Measurements from ENCODE around the gene PTPRM. TPM values are rescaled to one million over a fixed set of nuclear protein-coding genes. Genes with fewer than 3 reads are reported as not detected.
A peak's percentile ranks its signal among the peaks of the same experiment; 100 is the strongest.

Gene PTPRM
- total and polyA plus RNA-seq, 4 donors: 118 to 160 (median 122) TPM

DNA sequence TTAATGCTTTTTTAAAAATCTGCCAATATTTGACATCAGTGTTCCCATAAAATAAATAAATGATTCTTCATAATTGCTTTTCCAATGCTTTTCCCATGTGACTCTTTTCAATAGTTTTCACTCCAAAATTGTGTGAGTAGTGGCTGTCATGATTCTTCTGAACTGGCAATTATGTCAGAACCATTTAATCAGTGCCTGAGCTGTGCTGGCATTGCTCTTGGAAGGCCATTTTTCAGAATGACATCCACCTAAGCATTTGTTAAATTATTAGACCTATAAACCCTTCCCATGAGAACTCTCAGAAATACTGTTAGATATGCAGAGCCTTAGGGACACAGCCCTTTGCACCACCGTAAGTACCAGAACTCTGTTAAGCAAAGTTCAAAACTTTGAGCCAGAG, 707.3 kb downstream of the PTPRM start:
- no peak overlapping the region for H3K27ac ChIP-seq (ENCODE audit: low read depth, low read length)
- 63% methylated on average over 1 of the region's 1 CpG for WGBS (ENCODE audit: insufficient coverage)
- no peaks in the 10 kb centered on the region for H3K27me3 ChIP-seq (ENCODE audit: control insufficient read depth, insufficient read depth, low read length)
- no peaks in the 10 kb centered on the region for H3K36me3 ChIP-seq (ENCODE audit: control insufficient read depth, insufficient read depth, low read length)
- DNase-seq (ENCODE audit: low read depth in 4 of 6, low spot score in 6 of 6): peak in 1 of 6 donors; percentile 56
- H3K4me3 ChIP-seq (ENCODE audit: low read depth, low read length): no peak overlapping the region
- H3K9me3 ChIP-seq (ENCODE audit: control insufficient read depth, insufficient read depth, low read length): no peaks in the 10 kb centered on the region
- H3K4me1 ChIP-seq (ENCODE audit: control insufficient read depth, insufficient read depth, low read length): peaks cover 1% of the 10 kb centered on the region

DNA sequence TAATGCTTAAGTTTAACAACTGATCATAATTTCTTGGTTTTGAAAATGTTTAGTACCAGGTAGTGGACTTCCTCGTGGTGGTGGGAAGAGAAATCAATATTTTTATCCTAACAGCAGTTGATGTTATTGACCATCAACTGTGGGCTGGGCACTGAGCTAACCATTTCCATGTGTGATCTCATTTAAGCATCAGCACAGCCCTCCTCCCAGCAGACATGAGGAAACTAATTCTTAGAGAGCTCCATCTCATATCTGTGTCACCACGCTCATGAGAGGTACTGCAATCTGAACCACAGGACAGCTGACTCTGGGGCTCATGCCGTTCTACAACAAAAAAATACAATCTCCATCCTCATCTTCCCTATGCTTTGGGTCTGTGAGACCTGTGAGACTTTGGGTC, 709.3 kb downstream of the PTPRM start:
- Histone ChIP-seq H3K4me3 (ENCODE audit: low read depth, low read length) (no peak overlapping the region), H3K27me3 (ENCODE audit: control insufficient read depth, insufficient read depth, low read length) (no peaks in the 10 kb centered on the region), H3K9me3 (ENCODE audit: control insufficient read depth, insufficient read depth, low read length) (no peaks in the 10 kb centered on the region), H3K36me3 (ENCODE audit: control insufficient read depth, insufficient read depth, low read length) (no peaks in the 10 kb centered on the region), H3K4me1 (ENCODE audit: control insufficient read depth, insufficient read depth, low read length) (peaks cover 6% of the 10 kb centered on the region), H3K27ac (ENCODE audit: low read depth, low read length) (no peak overlapping the region)
- DNase-seq (ENCODE audit: low read depth in 4 of 6, low spot score in 6 of 6): no peak
- no CpG with 5 or more reads among the region's 3 CpGs for WGBS (ENCODE audit: insufficient coverage)

- Histone ChIP-seq H3K27ac (ENCODE audit: low read depth, low read length) (no peak overlapping the region), H3K4me1 (ENCODE audit: control insufficient read depth, insufficient read depth, low read length) (peaks cover 6% of the 10 kb centered on the region), H3K9me3 (ENCODE audit: control insufficient read depth, insufficient read depth, low read length) (no peaks in the 10 kb centered on the region), H3K27me3 (ENCODE audit: control insufficient read depth, insufficient read depth, low read length) (no peaks in the 10 kb centered on the region), H3K4me3 (ENCODE audit: low read depth, low read length) (no peak overlapping the region), H3K36me3 (ENCODE audit: control insufficient read depth, insufficient read depth, low read length) (no peaks in the 10 kb centered on the region)
- no CpG with 5 or more reads among the region's 1 CpG for WGBS (ENCODE audit: insufficient coverage)
- no peak for DNase-seq (ENCODE audit: low read depth in 4 of 6, low spot score in 6 of 6)
These were observed 710.2 kb downstream of the PTPRM start for GRCh38 chr18:8277270-8277669.

DNA sequence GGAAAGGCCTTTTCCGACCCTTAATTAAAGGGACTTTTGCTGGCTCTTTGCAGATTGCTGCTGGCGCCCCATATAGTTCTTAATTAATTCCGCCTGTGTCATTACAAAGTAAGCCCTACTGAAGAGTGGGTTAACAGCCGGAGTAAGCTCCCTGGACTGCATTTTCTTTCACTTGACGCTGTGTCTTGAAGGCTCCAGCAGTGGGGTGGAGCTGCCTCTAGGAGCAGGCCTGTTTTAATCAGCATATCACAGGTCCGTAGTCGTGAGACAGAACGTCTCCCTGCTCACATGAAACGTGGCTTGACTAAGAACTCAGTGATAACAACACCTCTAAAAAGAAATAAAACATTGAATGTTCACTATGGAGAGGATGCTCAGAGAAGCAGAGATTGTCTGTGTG, 712.2 kb downstream of the PTPRM start:
- Histone ChIP-seq H3K4me1 (ENCODE audit: control insufficient read depth, insufficient read depth, low read length) (peaks cover 6% of the 10 kb centered on the region), H3K27me3 (ENCODE audit: control insufficient read depth, insufficient read depth, low read length) (no peaks in the 10 kb centered on the region), H3K9me3 (ENCODE audit: control insufficient read depth, insufficient read depth, low read length) (no peaks in the 10 kb centered on the region), H3K36me3 (ENCODE audit: control insufficient read depth, insufficient read depth, low read length) (no peaks in the 10 kb centered on the region), H3K27ac (ENCODE audit: low read depth, low read length) (no peak overlapping the region), H3K4me3 (ENCODE audit: low read depth, low read length) (no peak overlapping the region)
- peak in 2 of 6 donors; percentile 57 to 70 for DNase-seq (ENCODE audit: low read depth in 4 of 6, low spot score in 6 of 6)
- 40% methylated on average over 9 of the region's 9 CpGs for WGBS (ENCODE audit: insufficient coverage)

DNA sequence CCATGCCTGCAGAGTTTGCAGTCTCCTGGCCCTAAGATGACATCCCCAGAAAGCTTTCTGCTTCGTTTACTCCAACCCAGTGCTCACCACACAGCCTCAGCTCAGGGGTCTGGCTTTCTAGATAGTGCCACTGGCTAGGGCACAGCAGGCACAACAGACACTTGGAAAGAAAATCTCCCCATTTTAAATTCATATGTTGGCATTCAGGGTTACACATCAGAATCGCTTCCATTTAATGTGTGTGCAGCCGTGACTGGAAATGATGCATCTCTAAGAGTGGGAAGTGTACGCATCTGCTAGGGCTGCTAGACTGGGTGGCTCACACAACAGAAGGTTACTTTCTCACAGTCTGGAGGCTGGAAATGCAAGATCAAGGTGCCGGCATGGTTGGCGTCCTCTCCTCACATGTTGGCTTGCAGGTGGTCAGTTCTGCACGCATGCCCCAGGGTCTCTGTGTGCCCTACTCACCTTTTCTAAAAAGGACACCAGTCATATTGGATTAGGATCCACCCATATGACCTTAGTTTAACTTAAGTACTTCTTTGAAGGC, 712.7 kb downstream of the PTPRM start:
- H3K27ac ChIP-seq (ENCODE audit: low read depth, low read length): no peak overlapping the region
- DNase-seq (ENCODE audit: low read depth in 4 of 6, low spot score in 6 of 6): peak in 1 of 6 donors; percentile 76

GRCh38 chr18:8283891-8284585, 716.9 kb downstream of the PTPRM start:
- H3K9me3 ChIP-seq (ENCODE audit: control insufficient read depth, insufficient read depth, low read length): no peaks in the 10 kb centered on the region
- no peak overlapping the region for H3K27ac ChIP-seq (ENCODE audit: low read depth, low read length)
- H3K36me3 ChIP-seq (ENCODE audit: control insufficient read depth, insufficient read depth, low read length): no peaks in the 10 kb centered on the region
- no CpG with 5 or more reads among the region's 3 CpGs for WGBS (ENCODE audit: insufficient coverage)
- H3K4me3 ChIP-seq (ENCODE audit: low read depth, low read length): no peak overlapping the region
- no peak for DNase-seq (ENCODE audit: low read depth in 4 of 6, low spot score in 6 of 6)
- no peaks in the 10 kb centered on the region for H3K27me3 ChIP-seq (ENCODE audit: control insufficient read depth, insufficient read depth, low read length)
- H3K4me1 ChIP-seq (ENCODE audit: control insufficient read depth, insufficient read depth, low read length): peaks cover 6% of the 10 kb centered on the region

More for the DNA sequence above, 712.7 kb downstream of the PTPRM start:
- Histone ChIP-seq H3K36me3 (ENCODE audit: control insufficient read depth, insufficient read depth, low read length) (no peaks in the 10 kb centered on the region), H3K9me3 (ENCODE audit: control insufficient read depth, insufficient read depth, low read length) (no peaks in the 10 kb centered on the region), H3K4me1 (ENCODE audit: control insufficient read depth, insufficient read depth, low read length) (peaks cover 6% of the 10 kb centered on the region), H3K4me3 (ENCODE audit: low read depth, low read length) (no peak overlapping the region), H3K27me3 (ENCODE audit: control insufficient read depth, insufficient read depth, low read length) (no peaks in the 10 kb centered on the region)
- WGBS (ENCODE audit: insufficient coverage): 72% methylated on average over 6 of the region's 7 CpGs

DNA sequence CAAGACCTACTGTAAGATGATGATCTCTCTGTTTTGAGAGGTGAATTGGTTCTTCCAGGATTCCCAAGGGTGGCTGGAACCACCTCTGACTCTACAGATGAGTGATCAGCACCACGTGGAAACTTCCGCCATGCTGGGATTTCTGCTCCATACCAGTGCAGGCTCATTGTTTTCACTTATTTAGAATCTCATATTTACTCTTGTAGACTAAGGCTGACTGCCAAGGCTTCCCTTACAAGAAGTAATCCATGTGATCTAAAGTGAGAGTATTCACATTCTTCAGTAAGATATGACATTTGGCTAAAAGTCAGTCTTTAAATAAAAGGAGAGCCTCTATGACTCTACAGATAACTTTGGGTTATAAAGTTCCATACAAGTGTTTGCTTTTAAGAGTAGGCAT, 719.2 kb downstream of the PTPRM start:
- no CpG with 5 or more reads among the region's 2 CpGs for WGBS (ENCODE audit: insufficient coverage)
- H3K9me3 ChIP-seq (ENCODE audit: control insufficient read depth, insufficient read depth, low read length): no peaks in the 10 kb centered on the region
- H3K4me1 ChIP-seq (ENCODE audit: control insufficient read depth, insufficient read depth, low read length): peaks cover 3% of the 10 kb centered on the region
- no peaks in the 10 kb centered on the region for H3K36me3 ChIP-seq (ENCODE audit: control insufficient read depth, insufficient read depth, low read length)
- no peak overlapping the region for H3K4me3 ChIP-seq (ENCODE audit: low read depth, low read length)
- no peak overlapping the region for H3K27ac ChIP-seq (ENCODE audit: low read depth, low read length)
- DNase-seq (ENCODE audit: low read depth in 4 of 6, low spot score in 6 of 6): no peak
- no peaks in the 10 kb centered on the region for H3K27me3 ChIP-seq (ENCODE audit: control insufficient read depth, insufficient read depth, low read length)

DNA sequence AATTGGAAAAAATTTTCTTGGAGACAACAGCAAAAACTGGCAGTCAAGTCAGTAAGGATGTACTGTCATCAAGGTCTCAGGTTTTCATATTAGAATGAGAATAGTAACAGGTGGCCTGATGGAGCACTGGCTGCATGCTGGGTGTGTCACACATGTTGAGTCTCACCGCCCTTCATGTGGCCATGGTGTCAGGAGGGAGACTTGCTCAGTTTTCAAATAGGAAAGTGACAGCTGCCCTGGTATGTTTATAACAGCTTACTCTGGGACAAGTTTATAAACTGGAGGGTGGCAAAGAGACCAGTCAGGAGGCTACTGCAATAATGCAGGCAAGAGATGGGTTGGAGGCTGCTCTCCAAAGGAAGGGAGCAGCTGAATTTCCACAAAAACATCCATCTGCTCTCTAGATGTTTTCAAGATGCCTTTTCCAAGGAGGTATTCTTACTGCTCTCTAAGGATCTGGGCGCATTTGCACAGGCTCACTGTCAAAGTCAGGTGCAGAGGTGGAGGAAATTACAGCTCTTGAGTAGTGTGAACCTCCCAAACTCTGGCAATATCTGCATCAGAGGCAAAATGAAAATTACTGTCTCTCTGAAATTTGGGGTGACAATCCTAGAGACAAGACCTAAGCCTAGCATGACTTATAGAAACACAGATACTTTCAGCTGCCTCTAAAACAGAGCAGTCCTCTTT, 720.2 kb downstream of the PTPRM start:
- 84% methylated on average over 2 of the region's 2 CpGs for WGBS (ENCODE audit: insufficient coverage)
- Histone ChIP-seq H3K27ac (ENCODE audit: low read depth, low read length) (no peak overlapping the region), H3K27me3 (ENCODE audit: control insufficient read depth, insufficient read depth, low read length) (no peaks in the 10 kb centered on the region), H3K4me3 (ENCODE audit: low read depth, low read length) (no peak overlapping the region), H3K4me1 (ENCODE audit: control insufficient read depth, insufficient read depth, low read length) (peaks cover 3% of the 10 kb centered on the region), H3K36me3 (ENCODE audit: control insufficient read depth, insufficient read depth, low read length) (no peaks in the 10 kb centered on the region), H3K9me3 (ENCODE audit: control insufficient read depth, insufficient read depth, low read length) (no peaks in the 10 kb centered on the region)
- DNase-seq (ENCODE audit: low read depth in 4 of 6, low spot score in 6 of 6): no peak

DNA sequence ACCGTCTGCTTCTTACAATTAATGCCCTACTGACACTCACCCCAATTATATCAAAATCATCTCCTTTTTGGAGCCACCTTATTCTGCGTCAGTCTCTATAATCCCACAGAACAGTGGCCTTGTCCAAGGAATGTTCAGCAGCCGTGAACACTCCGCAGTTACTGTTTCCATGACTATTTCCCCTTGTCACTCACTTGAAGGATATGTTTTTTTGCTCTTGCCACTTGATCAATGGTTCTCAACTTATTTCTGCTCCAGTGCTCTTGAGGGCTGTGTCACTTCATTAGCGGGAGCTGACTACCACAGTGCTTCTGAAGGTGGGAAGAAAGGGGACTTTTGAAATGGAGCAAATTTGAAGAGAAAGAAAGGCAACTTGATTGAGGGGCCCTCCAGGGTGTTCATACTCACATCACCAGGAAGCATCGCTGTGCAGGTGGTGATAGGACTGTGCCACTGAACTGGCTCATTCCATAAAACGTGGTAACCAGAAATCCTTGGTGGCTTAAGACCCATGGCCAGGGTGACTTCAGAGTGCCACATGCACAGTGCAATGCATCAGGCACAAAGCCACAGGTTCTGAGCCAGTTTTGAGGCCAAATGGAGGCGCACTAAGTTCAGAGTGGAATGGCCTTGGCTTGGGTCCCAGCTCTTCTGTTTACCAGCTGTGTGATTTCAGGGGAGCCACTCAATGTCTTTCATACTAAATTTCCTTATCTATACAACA, 721.5 kb downstream of the PTPRM start:
- DNase-seq (ENCODE audit: low read depth in 4 of 6, low spot score in 6 of 6): peak in 1 of 6 donors; percentile 70
- no peak overlapping the region for H3K4me3 ChIP-seq (ENCODE audit: low read depth, low read length)
- no peaks in the 10 kb centered on the region for H3K36me3 ChIP-seq (ENCODE audit: control insufficient read depth, insufficient read depth, low read length)
- peaks cover 3% of the 10 kb centered on the region for H3K4me1 ChIP-seq (ENCODE audit: control insufficient read depth, insufficient read depth, low read length)
- WGBS (ENCODE audit: insufficient coverage): 55% methylated on average over 7 of the region's 8 CpGs
- H3K27me3 ChIP-seq (ENCODE audit: control insufficient read depth, insufficient read depth, low read length): no peaks in the 10 kb centered on the region
- no peak overlapping the region for H3K27ac ChIP-seq (ENCODE audit: low read depth, low read length)
- H3K9me3 ChIP-seq (ENCODE audit: control insufficient read depth, insufficient read depth, low read length): no peaks in the 10 kb centered on the region

All from spinal cord (tissue), 10 donors.